COLO668 (cell line): Measurements from ENCODE around the gene OSBPL5.

Experiments used
- DNase-seq: peaks from one replicate; lab custom pipeline; 2025; ENCODE audit not compliant: unreplicated experiment; lab: John Stamatoyannopoulos, UW

The OSBPL5 gene

GRCh38 chr11:3152471-3153110, 12.5 kb downstream of the OSBPL5 start:
- DNase-seq, result no peak

GRCh38 chr11:3150726-3151125, 14.4 kb downstream of the OSBPL5 start:
- DNase-seq, result no peak

GRCh38 chr11:3149852-3150188, 15.3 kb downstream of the OSBPL5 start:
- no peak for DNase-seq

GRCh38 chr11:3148990-3149851, 15.9 kb downstream of the OSBPL5 start:
- no peak for DNase-seq

GRCh38 chr11:3148255-3148989, 16.7 kb downstream of the OSBPL5 start:
- DNase-seq, result no peak

- DNase-seq, result no peak
These were observed 17.5 kb downstream of the OSBPL5 start for GRCh38 chr11:3147626-3148025.

GRCh38 chr11:3147257-3147619, 17.9 kb downstream of the OSBPL5 start:
- DNase-seq, result no peak

GRCh38 chr11:3146612-3147256, 18.4 kb downstream of the OSBPL5 start:
- no peak for DNase-seq

- DNase-seq, result no peak
These were observed 19.9 kb downstream of the OSBPL5 start for GRCh38 chr11:3145206-3145520.

- DNase-seq, result no peak
These were observed 20.6 kb downstream of the OSBPL5 start for GRCh38 chr11:3144296-3145205.

GRCh38 chr11:3143136-3143880, 21.8 kb downstream of the OSBPL5 start:
- DNase-seq, result no peak

GRCh38 chr11:3140291-3140603, 24.9 kb downstream of the OSBPL5 start:
- DNase-seq, result no peak

GRCh38 chr11:3139481-3140290, 25.4 kb downstream of the OSBPL5 start:
- no peak for DNase-seq

GRCh38 chr11:3139086-3139440, 26.0 kb downstream of the OSBPL5 start:
- DNase-seq, result no peak

- no peak for DNase-seq
These were observed 26.7 kb downstream of the OSBPL5 start for GRCh38 chr11:3138178-3139085.

- no peak for DNase-seq
These were observed 27.5 kb downstream of the OSBPL5 start for GRCh38 chr11:3137486-3138177.

GRCh38 chr11:3136546-3137455, 28.3 kb downstream of the OSBPL5 start:
- DNase-seq, result no peak
